HepG2 (cell line): ENCODE measurements around the gene ATAD3C. TPM values are rescaled to one million over a fixed set of nuclear protein-coding genes. Genes with fewer than 3 reads are reported as not detected.

Experiments
- GATA4 ChIP-seq: sonication (generic); IDR thresholded peaks from 2 replicates; pipeline ENCODE4 v1.6.1; 2016; ENCODE audit warnings: antibody characterized with exemption, low read depth, borderline replicate concordance
- HNRNPK ChIP-seq: fragments of 200-400 bp; formaldehyde crosslinking; IDR thresholded peaks from 2 replicates; pipeline ENCODE4 v1.6.1; 2018; ENCODE audit warnings: low read length, low read depth, moderate library complexity, mild to moderate bottlenecking; ENCODE audit not compliant: poor library complexity, severe bottlenecking
- ISL2 ChIP-seq: sonication (generic); formaldehyde crosslinking; IDR thresholded peaks from 2 replicates; pipeline ENCODE4 v1.5.0; 2020; ENCODE audit warnings: missing genetic modification reagents
- MED1 ChIP-seq: sonication (generic); formaldehyde crosslinking; IDR thresholded peaks from 2 replicates; pipeline ENCODE4 v1.4.0; 2020; ENCODE audit warnings: missing genetic modification reagents
- MEIS2 ChIP-seq: sonication (generic); formaldehyde crosslinking; IDR thresholded peaks from 2 replicates; pipeline ENCODE4 v1.9.0; 2021; ENCODE audit warnings: mild to moderate bottlenecking, missing genetic modification reagents
- NR2C2 ChIP-seq: sonication (generic); formaldehyde crosslinking; IDR thresholded peaks from 2 replicates; pipeline ENCODE4 v1.4.0; 2020; ENCODE audit warnings: missing genetic modification reagents, mild to moderate bottlenecking, moderate library complexity, borderline replicate concordance
- PAXIP1 ChIP-seq: sonication (generic); formaldehyde crosslinking; conservative IDR thresholded peaks from 2 replicates; pipeline ENCODE4 v1.4.0; 2020; ENCODE audit warnings: mild to moderate bottlenecking, missing genetic modification reagents, moderate library complexity
- POLR2AphosphoS2 ChIP-seq: IDR thresholded peaks from 2 replicates; pipeline ENCODE4 v1.6.1; 2011; ENCODE audit warnings: low read depth, low read length, improper control_type of control experiment
- RAD21 ChIP-seq: fragments of 450-650 bp; formaldehyde crosslinking; IDR thresholded peaks from 2 replicates; pipeline ENCODE4 v1.5.0; 2020; ENCODE audit warnings: mild to moderate bottlenecking
- RERE ChIP-seq: IDR thresholded peaks from 2 replicates; pipeline ENCODE4 v1.6.1; 2016; ENCODE audit warnings: low read depth, missing genetic modification reagents, missing compliant biosample characterization
- REXO4 ChIP-seq: sonication (generic); formaldehyde crosslinking; IDR thresholded peaks from 2 replicates; pipeline ENCODE4 v1.8.0; 2022; ENCODE audit warnings: missing genetic modification reagents, mild to moderate bottlenecking, borderline replicate concordance
- RORA ChIP-seq: sonication (generic); formaldehyde crosslinking; IDR thresholded peaks from 2 replicates; pipeline ENCODE4 v1.5.0; 2020; ENCODE audit warnings: mild to moderate bottlenecking, missing genetic modification reagents, moderate library complexity
- TBP ChIP-seq: sonication (generic); formaldehyde crosslinking; IDR thresholded peaks from 2 replicates; pipeline ENCODE4 v1.5.0; 2020; ENCODE audit warnings: missing genetic modification reagents
- ZNF713 ChIP-seq: sonication (generic); formaldehyde crosslinking; IDR thresholded peaks from 2 replicates; pipeline ENCODE4 v1.4.0; 2020; ENCODE audit warnings: mild to moderate bottlenecking, missing genetic modification reagents
- ZNF740 ChIP-seq: sonication (generic); formaldehyde crosslinking; IDR thresholded peaks from 2 replicates; pipeline ENCODE4 v1.4.0; 2020; ENCODE audit warnings: missing genetic modification reagents
- polyA plus RNA-seq, 8 experiments: library from polyadenylated mRNA; depleted of rRNA in 3 of 8; stranded (reverse) in 7 of 8; unstranded in 1 of 8; fragments of >200 nt; fragmentation: Illumina TruSeq in 4 of 8; extraction: Trizol in 4 of 8; gene quantifications; 2 replicates each; pipeline versions ENCODE4 v1.2.1 to v1.2.3, GENCODE V29; 2011 to 2016; ENCODE audit warnings: low read depth in 4 of 8, missing spikeins in 1 of 8, mixed read lengths in 1 of 8; ENCODE audit not compliant: insufficient read depth in 1 of 8
- total RNA-seq, 5 experiments: library from RNA; depleted of rRNA; stranded (reverse); fragments of >200 nt; fragmentation: Illumina TruSeq; extraction: Trizol; gene quantifications; 2 replicates each; pipeline ENCODE4 v1.2.3, GENCODE V29; 2016; ENCODE audit warnings: low read depth in 1 of 5
- TF ChIP-seq, protein P1 (sequence below): sonication (generic); formaldehyde crosslinking; IDR thresholded peaks from 2 replicates; pipeline ENCODE4 v1.5.0; 2020; ENCODE audit warnings: missing genetic modification reagents, mild to moderate bottlenecking, borderline replicate concordance

ATAD3C gene
- total and polyA plus RNA-seq, 2 of the 13 experiments (the other 11 are each of a cell fraction or from before 2014, with no cell fraction given), result 2.4 to 3.2 TPM

- TF ChIP-seq REXO4 (no peak), HNRNPK (no peak), MED1 (CRISPR knock-in tag) (peak; percentile 40; the same call in 1 of the 2 replicates), NR2C2 (peak; percentile 74), RERE (CRISPR knock-in tag) (no peak), ZNF713 (0 out of 2 replicates have a peak, but pooled peaks have one; percentile 87), POLR2AphosphoS2 (no peak), PAXIP1 (CRISPR knock-in tag) (peak; percentile 46), GATA4 (no peak), ISL2 (CRISPR knock-in tag) (0 out of 2 replicates have a peak, but pooled peaks have one; percentile 26), RORA (no peak), RAD21 (CRISPR knock-in tag) (peak; percentile 93), ZNF740 (CRISPR knock-in tag) (peak; percentile 60; the same call in 1 of the 2 replicates), MEIS2 (CRISPR knock-in tag) (no peak), TBP (CRISPR knock-in tag) (no peak)
- TF ChIP-seq, protein P1, sequence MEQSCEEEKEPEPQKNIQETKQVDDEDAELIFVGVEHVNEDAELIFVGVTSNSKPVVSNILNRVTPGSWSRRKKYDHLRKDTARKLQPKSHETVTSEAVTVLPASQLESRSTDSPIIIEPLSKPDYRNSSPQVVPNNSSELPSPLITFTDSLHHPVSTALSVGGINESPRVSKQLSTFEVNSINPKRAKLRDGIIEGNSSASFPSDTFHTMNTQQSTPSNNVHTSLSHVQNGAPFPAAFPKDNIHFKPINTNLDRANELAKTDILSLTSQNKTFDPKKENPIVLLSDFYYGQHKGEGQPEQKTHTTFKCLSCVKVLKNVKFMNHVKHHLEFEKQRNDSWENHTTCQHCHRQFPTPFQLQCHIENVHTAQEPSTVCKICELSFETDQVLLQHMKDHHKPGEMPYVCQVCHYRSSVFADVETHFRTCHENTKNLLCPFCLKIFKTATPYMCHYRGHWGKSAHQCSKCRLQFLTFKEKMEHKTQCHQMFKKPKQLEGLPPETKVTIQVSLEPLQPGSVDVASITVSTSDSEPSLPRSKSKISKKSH (CRISPR knock-in tag), result no peak
These were observed 8.2 kb upstream of the ATAD3C start (continued) for GRCh38 chr1:1441002-1441888.
